Inflammatory macrophage (primary cell): ENCODE results near the gene TYSND1.
"Not testable (repeated sequence)": the region's sequence is repeated elsewhere in the genome, so short reads cannot be mapped to it uniquely, and the experiment has no call there.

Experiments
- DNase-seq, 2 donors: peaks; one replicate each; pipeline ENCODE4 v3.0.0-alpha.2; 2020 to 2022

TYSND1 gene

GRCh38 chr10:70132098-70133029 lies 14.1 kb downstream of the TYSND1 start, which contains the start of gene AIFM2:
Gene AIFM2, minus strand, starts transcription at chr10:70132825. Its CDS starts 8,741 bp downstream, at chr10:70124084.
- peak; percentile 41 to 76 for DNase-seq

- DNase-seq = no peak
Measured at GRCh38 chr10:70131560-70131937, 15.0 kb downstream of the TYSND1 start.

GRCh38 chr10:70130878-70131559 lies 15.5 kb downstream of the TYSND1 start:
- peak; percentile 86 to 89 for DNase-seq

GRCh38 chr10:70126700-70127395 lies 19.7 kb downstream of the TYSND1 start:
- no peak for DNase-seq

GRCh38 chr10:70125918-70126552 lies 20.5 kb downstream of the TYSND1 start:
- DNase-seq = no peak

- no peak for DNase-seq
Measured at GRCh38 chr10:70124918-70125317, 21.6 kb downstream of the TYSND1 start.

- no peak for DNase-seq
Measured at GRCh38 chr10:70124415-70124814, 22.1 kb downstream of the TYSND1 start.

GRCh38 chr10:70123817-70124216 lies 22.7 kb downstream of the TYSND1 start:
- no peak for DNase-seq

- DNase-seq = not testable (repeated sequence)
Measured at GRCh38 chr10:70123166-70123565, 23.3 kb downstream of the TYSND1 start.

GRCh38 chr10:70122742-70123141 lies 23.8 kb downstream of the TYSND1 start:
- no peak for DNase-seq

- no peak for DNase-seq
Measured at GRCh38 chr10:70121281-70121949, 25.1 kb downstream of the TYSND1 start.

- DNase-seq = no peak
Measured at GRCh38 chr10:70120417-70120816, 26.1 kb downstream of the TYSND1 start.

- no peak for DNase-seq
Measured at GRCh38 chr10:70119623-70120022, 26.9 kb downstream of the TYSND1 start.

GRCh38 chr10:70119197-70119596 lies 27.3 kb downstream of the TYSND1 start:
- no peak for DNase-seq

- no peak for DNase-seq
Measured at GRCh38 chr10:70118196-70118595, 28.3 kb downstream of the TYSND1 start.

- DNase-seq = no peak
Measured at GRCh38 chr10:70117646-70118045, 28.9 kb downstream of the TYSND1 start.

- peak; percentile 13 to 31 for DNase-seq
Measured at GRCh38 chr10:70115948-70116682, 30.4 kb downstream of the TYSND1 start.

GRCh38 chr10:70114902-70115301 lies 31.6 kb downstream of the TYSND1 start:
- DNase-seq = no peak

GRCh38 chr10:70112071-70112470 lies 34.4 kb downstream of the TYSND1 start:
- DNase-seq = no peak

GRCh38 chr10:70111496-70111895 lies 35.0 kb downstream of the TYSND1 start:
- no peak for DNase-seq

- DNase-seq = no peak
Measured at GRCh38 chr10:70109064-70109729, 37.3 kb downstream of the TYSND1 start.
